Caki2 (cell line): Measurements from ENCODE around the gene NCOA5. TPM values are rescaled to one million over a fixed set of nuclear protein-coding genes. Genes with fewer than 3 reads are reported as not detected.

Source experiments
- DNase-seq: peaks from one replicate; pipeline ENCODE4 v3.0.0-alpha.2; 2015; ENCODE audit warnings: low read depth
- in situ Hi-C: cut with HindIII; loops from 2 replicates; pipeline ENCODE4 v1.10.0; 2016; ENCODE audit warnings: low sequenced_read_pairs, low pct_unique_long_range_greater_than_20kb, mixed read lengths
- total RNA-seq: library from RNA; depleted of rRNA; stranded (reverse); fragments of >200 nt; shearing (Covaris generic); gene quantifications from 2 replicates; pipeline ENCODE4 v1.2.3, GENCODE V29; 2014; ENCODE audit warnings: low replicate concordance

The NCOA5 gene
- total RNA-seq, 1 experiment from 2014 or later = 9.2 TPM

- in situ Hi-C loops = no loop called here
- no peak for DNase-seq
Measured at GRCh38 chr20:46054606-46055005, 35.2 kb downstream of the NCOA5 start.

GRCh38 chr20:46053416-46053815 is 36.3 kb downstream of the NCOA5 start:
- in situ Hi-C loops = no loop called here
- DNase-seq = no peak

- no peak for DNase-seq
- in situ Hi-C loops = no loop called here
Measured at GRCh38 chr20:46051556-46052308, 38.0 kb downstream of the NCOA5 start.

GRCh38 chr20:46050885-46051284 is 38.9 kb downstream of the NCOA5 start:
- in situ Hi-C loops = no loop called here
- DNase-seq = no peak

GRCh38 chr20:46050444-46050843 is 39.3 kb downstream of the NCOA5 start:
- in situ Hi-C loops = no loop called here
- no peak for DNase-seq

- in situ Hi-C loops = no loop called here
- DNase-seq = no peak
Measured at GRCh38 chr20:46049815-46050214, 39.9 kb downstream of the NCOA5 start.

GRCh38 chr20:46049190-46049589 is 40.6 kb downstream of the NCOA5 start:
- DNase-seq = no peak

GRCh38 chr20:46047821-46048220 is 41.9 kb downstream of the NCOA5 start:
- in situ Hi-C loops = no loop called here
- DNase-seq = no peak

More at GRCh38 chr20:46049190-46049589, 40.6 kb downstream of the NCOA5 start:
- in situ Hi-C loops = no loop called here

- no peak for DNase-seq
- in situ Hi-C loops = no loop called here
Measured at GRCh38 chr20:46046588-46047310, 43.0 kb downstream of the NCOA5 start.

GRCh38 chr20:46044896-46045295 is 44.9 kb downstream of the NCOA5 start:
- DNase-seq = no peak
- in situ Hi-C loops = no loop called here

- in situ Hi-C loops = no loop called here
- DNase-seq = no peak
Measured at GRCh38 chr20:46043556-46043955, 46.2 kb downstream of the NCOA5 start.

GRCh38 chr20:46040902-46041535 is 48.7 kb downstream of the NCOA5 start:
- peak; percentile 64 for DNase-seq
- in situ Hi-C loops = no loop called here

GRCh38 chr20:46037036-46037435 is 52.7 kb downstream of the NCOA5 start:
- in situ Hi-C loops = no loop called here
- DNase-seq = no peak

- no peak for DNase-seq
- in situ Hi-C loops = no loop called here
Measured at GRCh38 chr20:46036370-46036769, 53.4 kb downstream of the NCOA5 start.

- in situ Hi-C loops = no loop called here
Measured at GRCh38 chr20:46035713-46036112, 54.0 kb downstream of the NCOA5 start.

GRCh38 chr20:46035253-46035652 is 54.5 kb downstream of the NCOA5 start:
- DNase-seq = no peak
- in situ Hi-C loops = no loop called here

More at GRCh38 chr20:46035713-46036112, 54.0 kb downstream of the NCOA5 start:
- no peak for DNase-seq

GRCh38 chr20:46034039-46034438 is 55.7 kb downstream of the NCOA5 start:
- in situ Hi-C loops = no loop called here
- DNase-seq = no peak

- in situ Hi-C loops = no loop called here
- peak; percentile 21 for DNase-seq
Measured at GRCh38 chr20:46031701-46032254, 58.0 kb downstream of the NCOA5 start.

GRCh38 chr20:46031014-46031569 is 58.7 kb downstream of the NCOA5 start:
- no peak for DNase-seq
- in situ Hi-C loops = no loop called here
